ENCODE results near the gene DDR1. TPM values are rescaled to one million over a fixed set of nuclear protein-coding genes. Genes with fewer than 3 reads are reported as not detected.

DDR1 gene
- total and polyA plus RNA-seq, 2 experiments from 2014 or later: 58.3 to 154 TPM

GRCh38 chr6:30894381-30894780, 10.1 kb downstream of the DDR1 start (continued):
- TF ChIP-seq STAT1 (IDR thresholded peaks at IDR 0.05; ENCODE audit: unreplicated experiment) (no peak), JUNB (IDR thresholded peaks at IDR 0.05; ENCODE audit: unreplicated experiment) (no peak)

DNA sequence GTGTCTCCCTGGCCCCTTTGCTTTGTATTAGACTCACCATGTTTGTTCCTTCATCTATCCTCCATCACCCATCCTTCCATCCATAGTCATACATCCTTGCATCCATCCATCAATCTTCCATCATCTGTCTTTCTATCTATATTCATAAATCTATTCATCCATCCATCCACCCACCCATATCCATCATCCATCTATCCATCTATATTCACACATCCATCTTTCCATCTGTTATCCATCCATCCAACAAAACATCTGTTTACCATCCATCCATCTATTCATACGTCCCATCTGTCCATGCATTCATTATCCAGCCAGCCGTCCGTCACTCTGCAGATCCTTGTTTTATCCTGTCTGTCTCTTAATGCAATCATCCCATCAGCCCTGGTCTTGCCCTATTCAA, 10.6 kb downstream of the DDR1 start:
- Histone ChIP-seq H3K36me3 (ENCODE audit: insufficient read depth) (peaks cover 12% of the 10 kb centered on the region), H3K4me3 (no peak overlapping the region), H3K9me2 (ENCODE audit: insufficient read depth) (no peaks in the 10 kb centered on the region), H2AFZ (no peak overlapping the region), H3K27me3 (ENCODE audit: insufficient read depth) (no peaks in the 10 kb centered on the region), H3K79me2 (replicated peaks; ENCODE audit: insufficient read depth) (peaks cover 2% of the 10 kb centered on the region; the same call in 1 of the 2 replicates), H3K27ac (ENCODE audit: low read depth) (no peak overlapping the region), H4K20me1 (replicated peaks; ENCODE audit: insufficient read depth) (peaks cover 3% of the 10 kb centered on the region; the same call in 1 of the 2 replicates), H3F3A (replicated peaks; ENCODE audit: low read depth) (0 out of 2 replicates have a peak, but pooled peaks cover 3% of the 10 kb centered on the region), H3K4me2 (no peak overlapping the region), H3K4me1 (ENCODE audit: insufficient read depth) (no peaks in the 10 kb centered on the region)
- H3K27ac Mint-ChIP-seq: no peak overlapping the region
- no peak overlapping the region; the same call in 2 of the 3 replicates for H3K4me3 Mint-ChIP-seq
- TF ChIP-seq JUNB (IDR thresholded peaks at IDR 0.05; ENCODE audit: unreplicated experiment) (no peak), CREB1 (CRISPR knock-in tag; IDR thresholded peaks at IDR 0.05; ENCODE audit: low read depth) (no peak), EZH2phosphoT487 (IDR thresholded peaks at IDR 0.05; ENCODE audit: unreplicated experiment) (no peak), ETS1 (IDR thresholded peaks at IDR 0.05) (no peak), NANOG (IDR thresholded peaks at IDR 0.05; ENCODE audit: borderline replicate concordance) (no peak)
- DNase-seq (ENCODE audit: low spot score) (no peak), ATAC-seq (no peak)
- no peaks in the 10 kb centered on the region for H3K9me3 Mint-ChIP-seq
- H3K36me3 Mint-ChIP-seq (ENCODE audit: low read depth): peaks cover 76% of the 10 kb centered on the region
- H3K4me1 Mint-ChIP-seq: peaks cover 13% of the 10 kb centered on the region
- peaks cover 3% of the 10 kb centered on the region for H3K27me3 Mint-ChIP-seq (ENCODE audit: insufficient read depth, low read depth, poor library complexity)

DNA sequence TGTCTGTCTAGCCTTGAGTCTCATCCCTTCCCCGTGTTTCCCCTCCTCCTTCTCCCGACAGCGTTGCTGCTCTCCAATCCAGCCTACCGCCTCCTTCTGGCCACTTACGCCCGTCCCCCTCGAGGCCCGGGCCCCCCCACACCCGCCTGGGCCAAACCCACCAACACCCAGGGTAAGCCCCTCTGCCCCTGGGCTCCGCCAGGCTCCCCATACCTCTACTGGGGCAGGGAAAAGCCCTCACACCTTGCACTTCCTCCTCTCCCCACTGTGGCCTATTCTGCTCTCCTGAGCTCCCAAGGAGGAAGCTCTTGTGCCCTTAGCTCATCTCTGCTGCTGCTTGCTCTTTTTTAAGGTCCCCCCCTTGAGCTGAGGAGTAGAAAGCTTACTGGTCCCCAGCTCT, 11.0 kb downstream of the DDR1 start:
- no peaks in the 10 kb centered on the region for H3K9me3 Mint-ChIP-seq
- no peak for ATAC-seq
- Histone ChIP-seq H3K4me3 (no peak overlapping the region), H3K27ac (ENCODE audit: low read depth) (no peak overlapping the region), H3K4me2 (no peak overlapping the region), H3K36me3 (ENCODE audit: insufficient read depth) (peaks cover 12% of the 10 kb centered on the region), H3F3A (replicated peaks; ENCODE audit: low read depth) (0 out of 2 replicates have a peak, but pooled peaks cover under 1% of the 10 kb centered on the region), H3K79me2 (replicated peaks; ENCODE audit: insufficient read depth) (peaks cover 1% of the 10 kb centered on the region; the same call in 1 of the 2 replicates), H3K4me1 (ENCODE audit: insufficient read depth) (no peaks in the 10 kb centered on the region), H2AFZ (no peak overlapping the region), H4K20me1 (replicated peaks; ENCODE audit: insufficient read depth) (peaks cover 4% of the 10 kb centered on the region; the same call in 1 of the 2 replicates), H3K9me2 (ENCODE audit: insufficient read depth) (no peaks in the 10 kb centered on the region), H3K27me3 (ENCODE audit: insufficient read depth) (no peaks in the 10 kb centered on the region)
- peaks cover 3% of the 10 kb centered on the region for H3K27me3 Mint-ChIP-seq (ENCODE audit: insufficient read depth, low read depth, poor library complexity)
- DNase-seq (ENCODE audit: low spot score): no peak
- no peak overlapping the region for H3K27ac Mint-ChIP-seq
- peaks cover 75% of the 10 kb centered on the region for H3K36me3 Mint-ChIP-seq (ENCODE audit: low read depth)
- H3K4me1 Mint-ChIP-seq: peaks cover 9% of the 10 kb centered on the region
- no peak overlapping the region for H3K4me3 Mint-ChIP-seq
- TF ChIP-seq ZNF331 (CRISPR knock-in tag; IDR thresholded peaks at IDR 0.05; ENCODE audit: low read depth): no peak
- no peak for TF ChIP-seq CREB1 (CRISPR knock-in tag; IDR thresholded peaks at IDR 0.05; ENCODE audit: low read depth)
- no peak for TF ChIP-seq STAT1 (IDR thresholded peaks at IDR 0.05; ENCODE audit: unreplicated experiment)
- TF ChIP-seq, protein P1, sequence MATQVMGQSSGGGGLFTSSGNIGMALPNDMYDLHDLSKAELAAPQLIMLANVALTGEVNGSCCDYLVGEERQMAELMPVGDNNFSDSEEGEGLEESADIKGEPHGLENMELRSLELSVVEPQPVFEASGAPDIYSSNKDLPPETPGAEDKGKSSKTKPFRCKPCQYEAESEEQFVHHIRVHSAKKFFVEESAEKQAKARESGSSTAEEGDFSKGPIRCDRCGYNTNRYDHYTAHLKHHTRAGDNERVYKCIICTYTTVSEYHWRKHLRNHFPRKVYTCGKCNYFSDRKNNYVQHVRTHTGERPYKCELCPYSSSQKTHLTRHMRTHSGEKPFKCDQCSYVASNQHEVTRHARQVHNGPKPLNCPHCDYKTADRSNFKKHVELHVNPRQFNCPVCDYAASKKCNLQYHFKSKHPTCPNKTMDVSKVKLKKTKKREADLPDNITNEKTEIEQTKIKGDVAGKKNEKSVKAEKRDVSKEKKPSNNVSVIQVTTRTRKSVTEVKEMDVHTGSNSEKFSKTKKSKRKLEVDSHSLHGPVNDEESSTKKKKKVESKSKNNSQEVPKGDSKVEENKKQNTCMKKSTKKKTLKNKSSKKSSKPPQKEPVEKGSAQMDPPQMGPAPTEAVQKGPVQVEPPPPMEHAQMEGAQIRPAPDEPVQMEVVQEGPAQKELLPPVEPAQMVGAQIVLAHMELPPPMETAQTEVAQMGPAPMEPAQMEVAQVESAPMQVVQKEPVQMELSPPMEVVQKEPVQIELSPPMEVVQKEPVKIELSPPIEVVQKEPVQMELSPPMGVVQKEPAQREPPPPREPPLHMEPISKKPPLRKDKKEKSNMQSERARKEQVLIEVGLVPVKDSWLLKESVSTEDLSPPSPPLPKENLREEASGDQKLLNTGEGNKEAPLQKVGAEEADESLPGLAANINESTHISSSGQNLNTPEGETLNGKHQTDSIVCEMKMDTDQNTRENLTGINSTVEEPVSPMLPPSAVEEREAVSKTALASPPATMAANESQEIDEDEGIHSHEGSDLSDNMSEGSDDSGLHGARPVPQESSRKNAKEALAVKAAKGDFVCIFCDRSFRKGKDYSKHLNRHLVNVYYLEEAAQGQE (IDR thresholded peaks at IDR 0.05; ENCODE audit: unreplicated experiment): no peak
- TF ChIP-seq EZH2 (IDR thresholded peaks at IDR 0.05; ENCODE audit: low read depth, unreplicated experiment): no peak
- no peak for TF ChIP-seq JUNB (IDR thresholded peaks at IDR 0.05; ENCODE audit: unreplicated experiment)
- TF ChIP-seq ETS1 (IDR thresholded peaks at IDR 0.05): no peak
- no peak for TF ChIP-seq EZH2phosphoT487 (IDR thresholded peaks at IDR 0.05; ENCODE audit: unreplicated experiment)

All from GM23338 (cell line).